Osteoblast (primary cell): ENCODE results near the gene PML. TPM values are rescaled to one million over a fixed set of nuclear protein-coding genes. Genes with fewer than 3 reads are reported as not detected.
A peak's percentile ranks its signal among the peaks of the same experiment; 100 is the strongest.

ENCODE experiments used
- DNase-seq: peaks from one replicate; pipeline ENCODE4 v3.0.0; 2011; ENCODE audit warnings: low spot score, mixed read lengths; ENCODE audit not compliant: insufficient read length; ENCODE audit errors: missing footprints
- H2AFZ ChIP-seq: 2 replicates; pipeline ENCODE4 v1.6.0; 2011; ENCODE audit warnings: mild to moderate bottlenecking, low read length
- H3K27ac ChIP-seq: 2 replicates; pipeline ENCODE4 v1.5.1; 2011; ENCODE audit warnings: mild to moderate bottlenecking, low read depth, low read length, moderate library complexity
- H3K27me3 ChIP-seq: 2 replicates; pipeline ENCODE4 v1.6.0; 2012; ENCODE audit warnings: mild to moderate bottlenecking, control low read depth, inconsistent platforms, low read length, moderate library complexity; ENCODE audit not compliant: insufficient read depth
- H3K36me3 ChIP-seq: 2 replicates; pipeline ENCODE4 v1.5.1; 2011; ENCODE audit warnings: mild to moderate bottlenecking, low read length, control low read depth, moderate library complexity; ENCODE audit not compliant: insufficient read depth
- H3K4me1 ChIP-seq: 2 replicates; pipeline ENCODE4 v1.5.1; 2011; ENCODE audit warnings: mild to moderate bottlenecking, low read length, control low read depth, moderate library complexity; ENCODE audit not compliant: insufficient read depth
- H3K4me2 ChIP-seq: 2 replicates; pipeline ENCODE4 v1.6.0; 2011; ENCODE audit warnings: mild to moderate bottlenecking, low read length; ENCODE audit not compliant: insufficient read depth
- H3K4me3 ChIP-seq: fragments of 200-600 bp; sonication (generic); 3 replicates; pipeline ENCODE4 v1.5.1; 2012; ENCODE audit warnings: mild to moderate bottlenecking, low read length, inconsistent platforms; ENCODE audit not compliant: insufficient read depth
- H3K79me2 ChIP-seq: 2 replicates; pipeline ENCODE4 v1.6.0; 2012; ENCODE audit warnings: mild to moderate bottlenecking, low read length, control low read depth, inconsistent platforms; ENCODE audit not compliant: insufficient read depth
- H3K9me3 ChIP-seq: 2 replicates; pipeline ENCODE4 v1.5.1; 2011; ENCODE audit warnings: low read depth, low read length, control low read depth
- H4K20me1 ChIP-seq: 2 replicates; pipeline ENCODE4 v1.6.0; 2012; ENCODE audit warnings: mild to moderate bottlenecking, low read length, control low read depth; ENCODE audit not compliant: insufficient read depth
- CTCF ChIP-seq: IDR thresholded peaks from 2 replicates; pipeline ENCODE4 v1.5.1; 2011; ENCODE audit warnings: mild to moderate bottlenecking, low read depth, low read length, moderate library complexity; ENCODE audit errors: extremely low read depth
- total RNA-seq: library from RNA; depleted of rRNA; stranded (reverse); fragments of >200 nt; gene quantifications from 2 replicates; pipeline ENCODE4 v1.2.3, GENCODE V29; 2012

The PML gene
- total RNA-seq, 1 donor: 46.7 TPM

- Histone ChIP-seq H3K4me3 (peak within 1 kb of the TSS; percentile 79), H3K79me2 (peaks cover 33% of the 10 kb centered on the region), H3K27ac (peak within 1 kb of the TSS; percentile 51), H3K27me3 (no peaks in the 10 kb centered on the region), H3K4me2 (peak within 1 kb of the TSS; percentile 84), H3K36me3 (no peaks in the 10 kb centered on the region), H3K4me1 (peaks cover 62% of the 10 kb centered on the region), H3K9me3 (no peaks in the 10 kb centered on the region), H2AFZ (peak within 1 kb of the TSS; percentile 89), H4K20me1 (peaks cover 12% of the 10 kb centered on the region)
- peak; percentile 99 for DNase-seq
- TF ChIP-seq CTCF: peak; percentile 71
These were observed 2.6 kb upstream of the PML start, which contains the start of gene STOML1 for GRCh38 chr15:73991726-73992593. TSS of gene STOML1 (minus strand) at chr15:73992295. CDS start at chr15:73992223, 72 bp downstream.

GRCh38 chr15:73992594-73992898 lies 2.0 kb upstream of the PML start:
- peak overlapping the region; percentile 79 for H3K4me3 ChIP-seq
- no peaks in the 10 kb centered on the region for H3K36me3 ChIP-seq
- peaks cover 39% of the 10 kb centered on the region for H3K79me2 ChIP-seq
- peak overlapping the region; percentile 84 for H3K4me2 ChIP-seq
- peak overlapping the region; percentile 89 for H2AFZ ChIP-seq
- H3K27ac ChIP-seq: peak overlapping the region; percentile 38
- TF ChIP-seq CTCF: no peak
- no peaks in the 10 kb centered on the region for H3K27me3 ChIP-seq
- peaks cover 67% of the 10 kb centered on the region for H3K4me1 ChIP-seq
- no peaks in the 10 kb centered on the region for H3K9me3 ChIP-seq
- H4K20me1 ChIP-seq: peaks cover 17% of the 10 kb centered on the region
- no peak for DNase-seq

- no peak overlapping the region for H2AFZ ChIP-seq
- peaks cover 7% of the 10 kb centered on the region for H3K36me3 ChIP-seq
- H4K20me1 ChIP-seq: peaks cover 26% of the 10 kb centered on the region
- no peaks in the 10 kb centered on the region for H3K27me3 ChIP-seq
- no peak overlapping the region for H3K4me3 ChIP-seq
- DNase-seq: no peak
- peaks cover 68% of the 10 kb centered on the region for H3K4me1 ChIP-seq
- peaks cover 48% of the 10 kb centered on the region for H3K79me2 ChIP-seq
- no peaks in the 10 kb centered on the region for H3K9me3 ChIP-seq
- no peak for TF ChIP-seq CTCF
- peak overlapping the region; percentile 97 for H3K4me2 ChIP-seq
- H3K27ac ChIP-seq: no peak overlapping the region
These were observed 1.1 kb upstream of the PML start for GRCh38 chr15:73993211-73993994.
